Liver (tissue), 3 donors: Measurements from ENCODE around the gene TXN2.
"Not testable (repeated sequence)": the region's sequence is repeated elsewhere in the genome, so short reads cannot be mapped to it uniquely, and the experiment has no call there.

Source experiments
- ATF3 ChIP-seq: IDR thresholded peaks from 2 replicates; pipeline ENCODE4 v1.6.1; 2016; ENCODE audit warnings: antibody characterized with exemption
- CTCF ChIP-seq: fragments of 150-350 bp; IDR thresholded peaks from 2 replicates; pipeline ENCODE4 v1.5.1; 2017; ENCODE audit warnings: improper control_type of control experiment, low read depth, low read length; ENCODE audit not compliant: missing input control
- EGR1 ChIP-seq, 2 donors: IDR thresholded peaks; 2 replicates each; pipeline ENCODE4 v1.6.1; 2016 to 2018; ENCODE audit warnings: antibody characterized with exemption in 2 of 2, low read depth in 2 of 2
- FOXA1 ChIP-seq: IDR thresholded peaks from 2 replicates; pipeline ENCODE4 v1.6.1; 2016; ENCODE audit warnings: antibody characterized with exemption
- GABPA ChIP-seq, 2 donors: IDR thresholded peaks in 1 of 2; conservative IDR thresholded peaks in 1 of 2; 2 replicates each; pipeline ENCODE4 v1.6.1; 2016; ENCODE audit warnings: antibody characterized with exemption in 2 of 2, mild to moderate bottlenecking in 1 of 2, moderate library complexity in 1 of 2
- JUND ChIP-seq, 2 donors: IDR thresholded peaks; 2 replicates each; pipeline ENCODE4 v1.6.1; 2016; ENCODE audit warnings: antibody characterized with exemption in 2 of 2
- RAD21 ChIP-seq, 2 donors: IDR thresholded peaks; 2 replicates each; pipeline ENCODE4 v1.6.1; 2016; ENCODE audit warnings: antibody characterized with exemption in 2 of 2, mild to moderate bottlenecking in 2 of 2
- REST ChIP-seq: IDR thresholded peaks from 2 replicates; pipeline ENCODE4 v1.6.1; 2016; ENCODE audit warnings: antibody characterized with exemption, mild to moderate bottlenecking
- SP1 ChIP-seq: IDR thresholded peaks from 2 replicates; pipeline ENCODE4 v1.6.1; 2018; ENCODE audit warnings: antibody characterized with exemption, mild to moderate bottlenecking
- TAF1 ChIP-seq: conservative IDR thresholded peaks from 2 replicates; pipeline ENCODE4 v1.6.1; 2016; ENCODE audit warnings: antibody characterized with exemption, mild to moderate bottlenecking
- ZBTB33 ChIP-seq: IDR thresholded peaks from 2 replicates; pipeline ENCODE4 v1.6.1; 2016; ENCODE audit warnings: antibody characterized with exemption
- donor health status: healthy.
- donor health status: healthy.

GRCh38 chr22:36450923-36451322 is 30.5 kb downstream of the TXN2 start:
- TF ChIP-seq CTCF; JUND (IDR thresholded peaks at IDR 0.05); TAF1; EGR1 (IDR thresholded peaks at IDR 0.05; ENCODE audit: low read depth in 2 of 2); SP1; ZBTB33; RAD21 (IDR thresholded peaks at IDR 0.05); REST; GABPA (IDR thresholded peaks at IDR 0.05 in 1 of 2, conservative IDR thresholded peaks at IDR 0.05 in 1 of 2); ATF3; FOXA1: not testable (repeated sequence)
